ENCODE data around the gene ATP6V0D1.

Gene ATP6V0D1

DNA sequence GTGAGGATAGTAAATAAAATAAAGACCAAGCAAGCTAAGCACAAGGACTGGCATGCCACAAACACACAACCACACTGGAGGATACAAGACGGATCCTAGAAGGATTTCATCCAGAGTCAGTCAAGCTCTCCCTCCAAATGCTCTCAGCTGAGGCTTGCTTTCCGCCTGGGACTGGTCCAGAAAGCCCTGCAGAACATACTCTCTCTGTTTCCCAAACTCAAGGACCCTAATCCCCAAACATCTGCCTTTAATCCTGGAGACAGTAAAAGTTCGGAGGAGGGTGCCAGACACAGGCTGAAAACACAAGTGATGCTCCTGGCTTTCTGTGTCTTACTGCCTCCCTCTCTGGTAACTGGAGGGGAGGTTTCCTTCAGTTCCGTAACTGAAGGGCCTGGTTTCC is 55.4 kb downstream of the ATP6V0D1 start:
- H3K27ac ChIP-seq = no peak overlapping the region
- no peaks in the 10 kb centered on the region for H3K27me3 ChIP-seq (ENCODE audit: control insufficient read depth, insufficient read depth, low read length)
- H2AFZ ChIP-seq = no peak overlapping the region
- H3K36me3 ChIP-seq (ENCODE audit: control insufficient read depth, insufficient read depth, low read length) = no peaks in the 10 kb centered on the region
- no peak overlapping the region for H3K9ac ChIP-seq
- H3K4me3 ChIP-seq (ENCODE audit: low read depth, low read length) = no peak overlapping the region
- peaks cover 13% of the 10 kb centered on the region for H3K4me1 ChIP-seq
- H3K9me3 ChIP-seq (ENCODE audit: control insufficient read depth, low read length) = no peaks in the 10 kb centered on the region
- no peak overlapping the region for H3K4me2 ChIP-seq (ENCODE audit: low read length)
- TF ChIP-seq, protein P1, sequence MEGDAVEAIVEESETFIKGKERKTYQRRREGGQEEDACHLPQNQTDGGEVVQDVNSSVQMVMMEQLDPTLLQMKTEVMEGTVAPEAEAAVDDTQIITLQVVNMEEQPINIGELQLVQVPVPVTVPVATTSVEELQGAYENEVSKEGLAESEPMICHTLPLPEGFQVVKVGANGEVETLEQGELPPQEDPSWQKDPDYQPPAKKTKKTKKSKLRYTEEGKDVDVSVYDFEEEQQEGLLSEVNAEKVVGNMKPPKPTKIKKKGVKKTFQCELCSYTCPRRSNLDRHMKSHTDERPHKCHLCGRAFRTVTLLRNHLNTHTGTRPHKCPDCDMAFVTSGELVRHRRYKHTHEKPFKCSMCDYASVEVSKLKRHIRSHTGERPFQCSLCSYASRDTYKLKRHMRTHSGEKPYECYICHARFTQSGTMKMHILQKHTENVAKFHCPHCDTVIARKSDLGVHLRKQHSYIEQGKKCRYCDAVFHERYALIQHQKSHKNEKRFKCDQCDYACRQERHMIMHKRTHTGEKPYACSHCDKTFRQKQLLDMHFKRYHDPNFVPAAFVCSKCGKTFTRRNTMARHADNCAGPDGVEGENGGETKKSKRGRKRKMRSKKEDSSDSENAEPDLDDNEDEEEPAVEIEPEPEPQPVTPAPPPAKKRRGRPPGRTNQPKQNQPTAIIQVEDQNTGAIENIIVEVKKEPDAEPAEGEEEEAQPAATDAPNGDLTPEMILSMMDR (IDR thresholded peaks at IDR 0.05) = no peak
- H3K79me2 ChIP-seq = no peaks in the 10 kb centered on the region

DNA sequence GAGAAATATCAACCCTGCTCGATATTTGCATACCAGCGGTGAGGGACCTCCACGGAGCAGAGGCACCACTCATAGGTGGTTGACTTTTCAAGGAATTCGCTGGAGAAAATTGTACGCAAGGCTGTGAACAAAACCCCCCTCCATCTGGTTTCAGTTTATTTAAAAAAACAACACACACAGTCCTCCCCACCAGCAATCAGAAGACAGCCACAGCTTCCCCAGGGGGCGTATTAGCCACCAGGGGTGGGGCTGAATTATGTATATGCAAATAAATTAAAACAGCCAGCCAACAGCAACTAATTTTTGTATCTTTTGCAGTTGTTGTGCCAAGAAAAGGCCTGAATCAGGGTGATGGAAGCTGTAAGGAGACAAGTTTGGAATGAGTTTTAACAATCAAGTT is 55.9 kb downstream of the ATP6V0D1 start:
- TF ChIP-seq, protein P1 (IDR thresholded peaks at IDR 0.05) = no peak
- no peak overlapping the region for H3K9ac ChIP-seq
- H3K4me1 ChIP-seq = peaks cover 10% of the 10 kb centered on the region
- H2AFZ ChIP-seq = no peak overlapping the region
- no peaks in the 10 kb centered on the region for H3K36me3 ChIP-seq (ENCODE audit: control insufficient read depth, insufficient read depth, low read length)
- no peak overlapping the region for H3K27ac ChIP-seq
- no peaks in the 10 kb centered on the region for H3K79me2 ChIP-seq
- H3K4me2 ChIP-seq (ENCODE audit: low read length) = no peak overlapping the region
- no peak overlapping the region for H3K4me3 ChIP-seq (ENCODE audit: low read depth, low read length)
- no peaks in the 10 kb centered on the region for H3K9me3 ChIP-seq (ENCODE audit: control insufficient read depth, low read length)
- H3K27me3 ChIP-seq (ENCODE audit: control insufficient read depth, insufficient read depth, low read length) = no peaks in the 10 kb centered on the region

DNA sequence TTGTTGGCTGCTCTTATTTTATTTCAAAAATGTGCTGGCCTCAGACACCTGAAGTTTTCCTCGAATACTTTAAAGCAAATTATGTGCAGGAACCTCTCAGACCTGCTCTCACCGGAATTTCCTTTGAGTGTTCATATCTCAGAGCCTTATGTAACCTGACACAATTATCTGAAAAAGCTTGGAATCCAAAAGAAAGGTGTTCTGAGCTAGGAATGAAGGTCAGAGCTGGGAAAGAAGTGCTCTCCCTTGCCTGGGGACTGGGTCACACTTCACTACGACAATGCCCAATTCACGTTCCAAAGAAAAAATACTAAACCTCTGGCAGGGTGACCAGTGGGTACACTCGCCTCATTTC is 56.7 kb downstream of the ATP6V0D1 start:
- Histone ChIP-seq H3K36me3 (ENCODE audit: control insufficient read depth, insufficient read depth, low read length) (no peaks in the 10 kb centered on the region), H3K4me3 (ENCODE audit: low read depth, low read length) (no peak overlapping the region), H3K4me1 (peaks cover 13% of the 10 kb centered on the region), H3K27me3 (ENCODE audit: control insufficient read depth, insufficient read depth, low read length) (no peaks in the 10 kb centered on the region), H3K9me3 (ENCODE audit: control insufficient read depth, low read length) (no peaks in the 10 kb centered on the region), H3K4me2 (ENCODE audit: low read length) (peak overlapping the region; percentile 49), H3K9ac (no peak overlapping the region), H2AFZ (no peak overlapping the region), H3K79me2 (no peaks in the 10 kb centered on the region), H3K27ac (peak overlapping the region; percentile 33)
- TF ChIP-seq, protein P1 (IDR thresholded peaks at IDR 0.05) = no peak

DNA sequence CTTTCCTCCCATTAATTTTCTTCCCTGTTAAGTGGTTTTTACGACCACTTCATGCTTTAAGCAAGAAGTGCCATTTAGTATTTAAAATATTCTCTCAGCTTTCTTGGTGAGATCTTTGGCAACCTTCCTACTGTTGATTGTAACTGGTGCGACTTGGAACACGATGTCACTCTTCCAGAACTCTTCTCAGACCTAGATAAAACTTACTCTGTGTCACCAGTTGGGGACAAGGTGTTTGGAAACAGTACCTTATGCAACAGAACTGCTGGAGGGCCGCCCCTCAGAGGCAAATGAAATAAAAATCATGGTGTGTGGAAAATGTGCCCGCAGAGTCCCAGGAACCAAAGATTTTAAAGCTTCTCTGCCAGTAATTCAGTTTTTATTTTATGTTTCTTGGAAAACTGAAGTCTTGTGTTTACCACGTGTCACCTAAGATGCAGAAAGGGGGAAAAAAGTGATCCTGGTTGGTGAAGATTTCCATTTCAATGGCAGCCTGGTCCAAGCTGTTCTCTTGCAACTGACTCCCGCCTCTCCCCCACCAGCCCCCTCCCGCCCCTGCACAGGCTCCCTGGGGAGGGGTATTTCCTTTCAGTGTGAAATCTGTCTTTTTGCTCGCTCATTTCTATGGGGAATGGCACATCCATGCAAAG is 57.2 kb downstream of the ATP6V0D1 start:
- Histone ChIP-seq H3K27ac (peak overlapping the region; percentile 33), H3K4me3 (ENCODE audit: low read depth, low read length) (no peak overlapping the region), H3K4me1 (peaks cover 14% of the 10 kb centered on the region), H3K36me3 (ENCODE audit: control insufficient read depth, insufficient read depth, low read length) (no peaks in the 10 kb centered on the region), H3K27me3 (ENCODE audit: control insufficient read depth, insufficient read depth, low read length) (no peaks in the 10 kb centered on the region), H3K79me2 (no peaks in the 10 kb centered on the region), H3K9ac (no peak overlapping the region), H3K4me2 (ENCODE audit: low read length) (peak overlapping the region; percentile 49), H3K9me3 (ENCODE audit: control insufficient read depth, low read length) (no peaks in the 10 kb centered on the region), H2AFZ (no peak overlapping the region)
- TF ChIP-seq, protein P1 (IDR thresholded peaks at IDR 0.05) = no peak

DNA sequence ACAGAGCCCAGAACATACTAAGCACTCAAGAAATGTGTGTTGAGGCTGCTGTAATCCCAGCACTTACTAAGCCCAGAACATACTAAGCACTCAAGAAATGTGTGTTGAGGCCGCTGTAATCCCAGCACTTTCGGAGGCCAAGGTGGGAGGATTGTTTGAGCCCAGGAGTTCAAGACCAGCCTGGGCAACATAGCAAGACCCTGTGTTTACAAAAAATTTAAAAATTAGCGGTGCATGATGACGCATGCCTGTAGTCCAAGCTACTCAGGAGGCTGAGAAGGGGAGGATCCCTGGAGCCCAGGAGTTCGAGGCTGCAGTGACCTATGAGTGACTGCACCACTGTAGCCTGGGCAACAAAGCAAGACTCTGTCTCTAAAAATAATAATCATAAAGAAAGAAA is 57.9 kb downstream of the ATP6V0D1 start:
- TF ChIP-seq, protein P1 (IDR thresholded peaks at IDR 0.05) = no peak
- H3K4me2 ChIP-seq (ENCODE audit: low read length) = peak overlapping the region; percentile 49
- H3K9ac ChIP-seq = no peak overlapping the region
- H3K79me2 ChIP-seq = no peaks in the 10 kb centered on the region
- H3K9me3 ChIP-seq (ENCODE audit: control insufficient read depth, low read length) = no peaks in the 10 kb centered on the region
- no peak overlapping the region for H3K4me3 ChIP-seq (ENCODE audit: low read depth, low read length)
- no peak overlapping the region for H2AFZ ChIP-seq
- H3K4me1 ChIP-seq = peaks cover 12% of the 10 kb centered on the region
- H3K27me3 ChIP-seq (ENCODE audit: control insufficient read depth, insufficient read depth, low read length) = no peaks in the 10 kb centered on the region
- no peak overlapping the region for H3K27ac ChIP-seq
- H3K36me3 ChIP-seq (ENCODE audit: control insufficient read depth, insufficient read depth, low read length) = no peaks in the 10 kb centered on the region

Measured in parathyroid adenoma (tissue), 2 donors.